ENCODE measurements around the gene PABPC1L2B. TPM values are rescaled to one million over a fixed set of nuclear protein-coding genes. Genes with fewer than 3 reads are reported as not detected.
"Not testable (repeated sequence)": the region's sequence is repeated elsewhere in the genome, so short reads cannot be mapped to it uniquely, and the experiment has no call there.

PABPC1L2B gene
- total and polyA plus RNA-seq, 2 of the 8 experiments (the other 6 are each of a cell fraction or from before 2014, with no cell fraction given): 1.5 to 1.7 TPM

- H3K4ac ChIP-seq (replicated peaks; ENCODE audit: insufficient read length, low read depth, low read length); H3K18ac ChIP-seq (ENCODE audit: extremely low read depth, low read length); H3K9me3 ChIP-seq (ENCODE audit: insufficient read depth in 2 of 2, low read depth in 1 of 2, low read length in 1 of 2); H3K56ac ChIP-seq (replicated peaks; ENCODE audit: insufficient read length, low read depth, low read length); H3K23ac ChIP-seq (ENCODE audit: insufficient read length); H3K27me3 ChIP-seq (replicated peaks in 1 of 4; ENCODE audit: control insufficient read depth in 3 of 4, extremely low read depth in 1 of 4, insufficient read depth in 3 of 4, low read length in 3 of 4); H4K5ac ChIP-seq (ENCODE audit: insufficient read length, low read depth, low read length); H3K36me3 ChIP-seq (ENCODE audit: control insufficient read depth in 2 of 4, insufficient read depth in 4 of 4, low read length in 3 of 4); H3K4me2 ChIP-seq (ENCODE audit: insufficient read depth in 1 of 2, low read depth in 2 of 2, low read length in 2 of 2); H3K4me1 ChIP-seq (replicated peaks in 1 of 4; ENCODE audit: control insufficient read depth in 3 of 4, insufficient read depth in 4 of 4, low read length in 3 of 4); H3K23me2 ChIP-seq (ENCODE audit: low read depth, low read length); DNase-seq (ENCODE audit: low read depth in 1 of 2, low spot score in 2 of 2); H3K79me1 ChIP-seq (ENCODE audit: low read depth, low read length); H4K20me1 ChIP-seq (replicated peaks in 1 of 2; ENCODE audit: control insufficient read depth in 1 of 2, insufficient read depth in 2 of 2, low read length in 2 of 2); H3K27ac ChIP-seq (ENCODE audit: low read depth, low read length); H4K8ac ChIP-seq (ENCODE audit: extremely low read depth, insufficient read depth, low read length); H2BK5ac ChIP-seq (ENCODE audit: low read depth, low read length); FAIRE-seq; H4K91ac ChIP-seq (replicated peaks; ENCODE audit: insufficient read length, low read length); H2BK120ac ChIP-seq (replicated peaks; ENCODE audit: low read depth, low read length); H3K14ac ChIP-seq (ENCODE audit: insufficient read length); H2BK20ac ChIP-seq (ENCODE audit: low read length); H2AK5ac ChIP-seq (ENCODE audit: low read depth, low read length); H3K4me3 ChIP-seq (ENCODE audit: extremely low read depth in 1 of 4, insufficient read depth in 2 of 4, low read depth in 3 of 4, low read length in 4 of 4); H2BK12ac ChIP-seq (ENCODE audit: low read depth, low read length); CTCF ChIA-PET (ENCODE audit: partially characterized antibody); H3K9ac ChIP-seq (replicated peaks in 1 of 4; ENCODE audit: extremely low read depth in 1 of 4, low read depth in 3 of 4, low read length in 3 of 4); H2BK15ac ChIP-seq (ENCODE audit: low read length); H3K79me2 ChIP-seq (ENCODE audit: control insufficient read depth in 1 of 2, insufficient read depth in 2 of 2, low read length in 2 of 2); H2AFZ ChIP-seq (ENCODE audit: low read length): not testable (repeated sequence)
- POLR2A ChIA-PET (ENCODE audit: partially characterized antibody): interaction anchor here (0.7 kb wide), 1 partner anchor 1446 kb away, joined by 4 read pairs; no protein-coding TSS in a partner anchor
- WGBS, 2 experiments (ENCODE audit: extremely low coverage in 1 of 2, insufficient coverage in 1 of 2, insufficient read length in 1 of 2, insufficient replicate concordance in 2 of 2, low coverage in 1 of 2, low lambda C conversion rate in 2 of 2, missing lambda C conversion rate in 1 of 2): 86% methylated on average over 2 of the region's 5 CpGs; no CpG with 5 or more reads in 1 of the 2 experiments
Observed at GRCh38 chrX:72980894-72981469, 21.8 kb upstream of the PABPC1L2B start.

DNA sequence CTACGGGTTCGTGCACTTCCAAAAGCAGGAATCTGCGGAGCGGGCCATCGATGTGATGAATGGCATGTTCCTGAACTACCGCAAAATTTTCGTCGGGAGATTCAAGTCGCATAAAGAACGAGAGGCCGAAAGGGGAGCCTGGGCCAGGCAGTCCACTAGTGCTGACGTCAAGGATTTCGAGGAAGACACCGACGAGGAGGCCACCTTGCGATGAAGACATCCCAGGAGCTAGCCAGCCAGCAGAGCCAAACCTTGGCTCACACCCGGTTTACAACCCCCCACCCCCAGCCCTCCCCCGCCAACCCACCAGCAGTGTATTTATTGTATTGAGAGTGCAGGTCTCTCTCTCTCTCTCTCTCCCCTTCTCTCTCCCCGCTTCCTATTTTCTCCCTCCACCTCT, 1.3 kb downstream of the PABPC1L2B start:
- H3K18ac ChIP-seq (ENCODE audit: extremely low read depth, low read length); H3K9me3 ChIP-seq (ENCODE audit: insufficient read depth in 2 of 2, low read depth in 1 of 2, low read length in 1 of 2); H3K79me1 ChIP-seq (ENCODE audit: low read depth, low read length); H3K4me1 ChIP-seq (replicated peaks in 1 of 4; ENCODE audit: control insufficient read depth in 3 of 4, insufficient read depth in 4 of 4, low read length in 3 of 4); H4K8ac ChIP-seq (ENCODE audit: extremely low read depth, insufficient read depth, low read length); H4K20me1 ChIP-seq (replicated peaks in 1 of 2; ENCODE audit: control insufficient read depth in 1 of 2, insufficient read depth in 2 of 2, low read length in 2 of 2); H3K27me3 ChIP-seq (replicated peaks in 1 of 4; ENCODE audit: control insufficient read depth in 3 of 4, extremely low read depth in 1 of 4, insufficient read depth in 3 of 4, low read length in 3 of 4); H3K4me3 ChIP-seq (ENCODE audit: extremely low read depth in 1 of 4, insufficient read depth in 2 of 4, low read depth in 3 of 4, low read length in 4 of 4); H3K4me2 ChIP-seq (ENCODE audit: insufficient read depth in 1 of 2, low read depth in 2 of 2, low read length in 2 of 2); H3K23ac ChIP-seq (ENCODE audit: insufficient read length); H2BK12ac ChIP-seq (ENCODE audit: low read depth, low read length); H4K91ac ChIP-seq (replicated peaks; ENCODE audit: insufficient read length, low read length); H3K79me2 ChIP-seq (ENCODE audit: control insufficient read depth in 1 of 2, insufficient read depth in 2 of 2, low read length in 2 of 2); H2BK5ac ChIP-seq (ENCODE audit: low read depth, low read length); H2AFZ ChIP-seq (ENCODE audit: low read length); POLR2A ChIA-PET (ENCODE audit: partially characterized antibody); H3K56ac ChIP-seq (replicated peaks; ENCODE audit: insufficient read length, low read depth, low read length); H4K5ac ChIP-seq (ENCODE audit: insufficient read length, low read depth, low read length); H3K27ac ChIP-seq (ENCODE audit: low read depth, low read length); H2AK5ac ChIP-seq (ENCODE audit: low read depth, low read length); H2BK120ac ChIP-seq (replicated peaks; ENCODE audit: low read depth, low read length); H3K14ac ChIP-seq (ENCODE audit: insufficient read length); DNase-seq (ENCODE audit: low read depth in 1 of 2, low spot score in 2 of 2); H3K23me2 ChIP-seq (ENCODE audit: low read depth, low read length); H2BK20ac ChIP-seq (ENCODE audit: low read length); H3K4ac ChIP-seq (replicated peaks; ENCODE audit: insufficient read length, low read depth, low read length); H3K9ac ChIP-seq (replicated peaks in 1 of 4; ENCODE audit: extremely low read depth in 1 of 4, low read depth in 3 of 4, low read length in 3 of 4); H3K36me3 ChIP-seq (ENCODE audit: control insufficient read depth in 2 of 4, insufficient read depth in 4 of 4, low read length in 3 of 4); CTCF ChIA-PET (ENCODE audit: partially characterized antibody); H2BK15ac ChIP-seq (ENCODE audit: low read length); FAIRE-seq: not testable (repeated sequence)
- WGBS, 2 experiments (ENCODE audit: extremely low coverage in 1 of 2, insufficient coverage in 1 of 2, insufficient read length in 1 of 2, insufficient replicate concordance in 2 of 2, low coverage in 1 of 2, low lambda C conversion rate in 2 of 2, missing lambda C conversion rate in 1 of 2): no CpG with 5 or more reads among the region's 19 CpGs
